ENCODE results near the gene SLC16A13.

SLC16A13 gene

GRCh38 chr17:7077911-7078546 lies 42.2 kb downstream of the SLC16A13 start:
- TF ChIP-seq CTCF (conservative IDR thresholded peaks at IDR 0.05) = no peak
- H3K27ac ChIP-seq = no peak overlapping the region

- no peak overlapping the region for H3K27ac ChIP-seq
- no peak for TF ChIP-seq CTCF (conservative IDR thresholded peaks at IDR 0.05)
Measured at GRCh38 chr17:7078711-7079110, 42.9 kb downstream of the SLC16A13 start.

- no peak for TF ChIP-seq CTCF (conservative IDR thresholded peaks at IDR 0.05)
- no peak within 1 kb of the TSS for H3K27ac ChIP-seq
Measured at GRCh38 chr17:7079581-7080455, 44.0 kb downstream of the SLC16A13 start, which contains the start of gene CLEC10A. Gene CLEC10A, minus strand, starts transcription at chr17:7080251. Its CDS starts 1,439 bp downstream, at chr17:7078812.

- no peak overlapping the region for H3K27ac ChIP-seq
- TF ChIP-seq CTCF (conservative IDR thresholded peaks at IDR 0.05) = no peak
Measured at GRCh38 chr17:7080456-7081041, 44.7 kb downstream of the SLC16A13 start.

GRCh38 chr17:7081341-7082062 lies 45.7 kb downstream of the SLC16A13 start:
- no peak overlapping the region for H3K27ac ChIP-seq
- no peak for TF ChIP-seq CTCF (conservative IDR thresholded peaks at IDR 0.05)

- H3K27ac ChIP-seq = no peak overlapping the region
- TF ChIP-seq CTCF (conservative IDR thresholded peaks at IDR 0.05) = no peak
Measured at GRCh38 chr17:7083592-7083991, 47.8 kb downstream of the SLC16A13 start.

- TF ChIP-seq CTCF (conservative IDR thresholded peaks at IDR 0.05) = no peak
- H3K27ac ChIP-seq = no peak overlapping the region
Measured at GRCh38 chr17:7084088-7084487, 48.3 kb downstream of the SLC16A13 start.

GRCh38 chr17:7088442-7088841 lies 52.6 kb downstream of the SLC16A13 start:
- peak overlapping the region; percentile 69 for H3K27ac ChIP-seq

GRCh38 chr17:7089570-7089969 lies 53.8 kb downstream of the SLC16A13 start:
- peak overlapping the region; percentile 69 for H3K27ac ChIP-seq

All from VCaP (cell line).